Trophoblast cell (in vitro differentiated cells and primary cell): Measurements from ENCODE around the gene RUVBL2.

Source experiments
- DNase-seq, 2 donors: peaks; one replicate each; pipeline ENCODE4 v3.0.0-alpha.2; 2016
- H2AFZ ChIP-seq: 2 replicates; pipeline ENCODE4 v1.6.1; 2013; ENCODE audit warnings: low read length, moderate library complexity, mild to moderate bottlenecking; ENCODE audit not compliant: insufficient read depth, poor library complexity
- H2AK5ac ChIP-seq: 2 replicates; pipeline ENCODE4 v1.6.1; 2013; ENCODE audit warnings: mild to moderate bottlenecking, low read length
- H2BK120ac ChIP-seq: 2 replicates; pipeline ENCODE4 v1.6.1; 2013; ENCODE audit warnings: low read length, mild to moderate bottlenecking, moderate library complexity; ENCODE audit not compliant: insufficient read depth, poor library complexity
- H2BK12ac ChIP-seq: 2 replicates; pipeline ENCODE4 v1.6.1; 2013; ENCODE audit warnings: mild to moderate bottlenecking, low read length, moderate library complexity
- H2BK5ac ChIP-seq: 2 replicates; pipeline ENCODE4 v1.6.1; 2013; ENCODE audit warnings: low read length, low read depth, moderate library complexity, mild to moderate bottlenecking; ENCODE audit not compliant: poor library complexity
- H3K14ac ChIP-seq: 2 replicates; pipeline ENCODE4 v1.6.1; 2013; ENCODE audit warnings: mild to moderate bottlenecking, low read length
- H3K18ac ChIP-seq: 2 replicates; pipeline ENCODE4 v1.6.1; 2013; ENCODE audit warnings: mild to moderate bottlenecking, low read length
- H3K23ac ChIP-seq: 2 replicates; pipeline ENCODE4 v1.6.1; 2013; ENCODE audit warnings: low read length
- H3K27ac ChIP-seq: 2 replicates; pipeline ENCODE4 v1.5.1; 2013; ENCODE audit warnings: low read depth, mild to moderate bottlenecking, inconsistent platforms, low read length, moderate library complexity
- H3K27me3 ChIP-seq: 2 replicates; pipeline ENCODE4 v1.6.1; 2013; ENCODE audit warnings: inconsistent platforms, mild to moderate bottlenecking, low read length, moderate library complexity; ENCODE audit not compliant: insufficient read depth
- H3K36me3 ChIP-seq, 2 experiments: 1 replicate in 1 of 2; 2 replicates in 1 of 2; pipeline ENCODE4 v1.6.1; 2013; ENCODE audit warnings: low read length in 2 of 2, mild to moderate bottlenecking in 2 of 2, moderate library complexity in 1 of 2; ENCODE audit not compliant: insufficient read depth in 2 of 2, control insufficient read depth in 1 of 2
- H3K4ac ChIP-seq: 2 replicates; pipeline ENCODE4 v1.6.1; 2013; ENCODE audit warnings: low read depth, mild to moderate bottlenecking, low read length, moderate library complexity
- H3K4me1 ChIP-seq, 2 experiments: 1 replicate in 1 of 2; 2 replicates in 1 of 2; pipeline ENCODE4 v1.6.1; 2013; ENCODE audit warnings: low read length in 2 of 2, mild to moderate bottlenecking in 2 of 2, moderate library complexity in 1 of 2; ENCODE audit not compliant: insufficient read depth in 2 of 2, control insufficient read depth in 1 of 2
- H3K4me2 ChIP-seq: 2 replicates; pipeline ENCODE4 v1.6.1; 2013; ENCODE audit warnings: inconsistent platforms, mild to moderate bottlenecking, low read length, moderate library complexity
- H3K4me3 ChIP-seq: 2 replicates; pipeline ENCODE4 v1.5.1; 2013; ENCODE audit warnings: mild to moderate bottlenecking, low read depth, low read length, inconsistent platforms
- H3K79me1 ChIP-seq: one replicate; pipeline ENCODE4 v1.6.1; 2013; ENCODE audit warnings: low read length
- H3K79me2 ChIP-seq: 2 replicates; pipeline ENCODE4 v1.6.1; 2013; ENCODE audit warnings: low read length, mild to moderate bottlenecking; ENCODE audit not compliant: control insufficient read depth, insufficient read depth, poor library complexity
- H3K9ac ChIP-seq: 2 replicates; pipeline ENCODE4 v1.6.1; 2013; ENCODE audit warnings: mild to moderate bottlenecking, low read length
- H3K9me3 ChIP-seq: 2 replicates; pipeline ENCODE4 v1.6.1; 2013; ENCODE audit warnings: low read depth, mild to moderate bottlenecking, control low read depth, inconsistent platforms, low read length; ENCODE audit not compliant: insufficient read depth
- H4K12ac ChIP-seq: 2 replicates; pipeline ENCODE4 v1.6.1; 2013; ENCODE audit warnings: low read depth, mild to moderate bottlenecking, low read length, moderate library complexity
- H4K8ac ChIP-seq: 2 replicates; pipeline ENCODE4 v1.6.1; 2013; ENCODE audit warnings: low read depth, mild to moderate bottlenecking, low read length, moderate library complexity
- H4K91ac ChIP-seq: one replicate; pipeline ENCODE4 v1.6.1; 2013; ENCODE audit warnings: low read depth, mild to moderate bottlenecking, low read length, moderate library complexity
- WGBS: extraction: QIAGEN DNeasy Blood & Tissue Kit; methylation state at CpG from one replicate; pipeline ENCODE4 v1.1.7; 2013; ENCODE audit warnings: missing lambda C conversion rate; ENCODE audit not compliant: insufficient read length, insufficient coverage; ENCODE audit errors: extremely low coverage; 5-methylcytosine and 5-hydroxymethylcytosine counted together

Gene RUVBL2

GRCh38 chr19:48989701-48990291 is 3.9 kb upstream of the RUVBL2 start:
- H3K23ac ChIP-seq, result no peak overlapping the region
- H3K9me3 ChIP-seq, result no peaks in the 10 kb centered on the region
- H3K79me1 ChIP-seq, result peaks cover 17% of the 10 kb centered on the region
- no peak overlapping the region for H3K4me2 ChIP-seq
- no peak overlapping the region for H3K14ac ChIP-seq
- WGBS, result no CpG with 5 or more reads among the region's 17 CpGs
- peaks cover 42 to 47% of the 10 kb centered on the region in 2 experiments for H3K36me3 ChIP-seq
- peaks cover 18% of the 10 kb centered on the region for H3K79me2 ChIP-seq
- H3K27ac ChIP-seq, result peak overlapping the region; percentile 41
- H3K27me3 ChIP-seq, result no peaks in the 10 kb centered on the region
- H2AK5ac ChIP-seq, result no peak overlapping the region
- H2BK5ac ChIP-seq, result no peak overlapping the region
- H4K8ac ChIP-seq, result no peak overlapping the region
- H3K4ac ChIP-seq, result no peak overlapping the region
- no peak overlapping the region for H3K18ac ChIP-seq
- H2BK120ac ChIP-seq, result no peak overlapping the region
- H2AFZ ChIP-seq, result no peak overlapping the region
- H4K12ac ChIP-seq, result no peak overlapping the region
- H4K91ac ChIP-seq, result no peak overlapping the region
- DNase-seq, result peak; percentile 98 to 99
- H3K9ac ChIP-seq, result no peak overlapping the region
- no peak overlapping the region for H3K4me3 ChIP-seq
- H2BK12ac ChIP-seq, result peak overlapping the region; percentile 12
- peaks cover 21 to 28% of the 10 kb centered on the region in 2 experiments for H3K4me1 ChIP-seq

- Histone ChIP-seq H3K36me3 (peaks cover 37 to 41% of the 10 kb centered on the region in 2 experiments), H3K79me2 (peaks cover 18% of the 10 kb centered on the region), H4K8ac (no peak overlapping the region), H2BK120ac (no peak overlapping the region), H4K91ac (no peak overlapping the region), H2AK5ac (no peak overlapping the region), H3K27me3 (no peaks in the 10 kb centered on the region), H3K18ac (no peak overlapping the region), H3K4me3 (no peak overlapping the region), H2BK12ac (no peak overlapping the region), H3K79me1 (peaks cover 17% of the 10 kb centered on the region), H3K9me3 (no peaks in the 10 kb centered on the region), H3K23ac (no peak overlapping the region), H3K4me1 (peaks cover 21 to 28% of the 10 kb centered on the region in 2 experiments), H3K4ac (no peak overlapping the region), H3K14ac (no peak overlapping the region), H4K12ac (no peak overlapping the region), H3K4me2 (no peak overlapping the region), H3K27ac (no peak overlapping the region), H3K9ac (no peak overlapping the region), H2AFZ (no peak overlapping the region), H2BK5ac (no peak overlapping the region)
- peak; percentile 55 to 73 for DNase-seq
- no CpG with 5 or more reads among the region's 4 CpGs for WGBS
Measured at GRCh38 chr19:48990400-48990799, 3.3 kb upstream of the RUVBL2 start.

- Histone ChIP-seq H2AK5ac (peak overlapping the region; percentile 19), H3K4me3 (peak overlapping the region; percentile 33), H3K18ac (peak overlapping the region; percentile 42), H3K14ac (no peak overlapping the region), H3K27me3 (no peaks in the 10 kb centered on the region), H3K79me2 (peaks cover 18% of the 10 kb centered on the region), H3K23ac (no peak overlapping the region), H3K4me2 (no peak overlapping the region), H3K79me1 (peaks cover 17% of the 10 kb centered on the region), H3K9me3 (no peaks in the 10 kb centered on the region), H3K36me3 (peaks cover 30 to 34% of the 10 kb centered on the region in 2 experiments), H3K4me1 (peaks cover 21 to 28% of the 10 kb centered on the region in 2 experiments), H3K4ac (peak overlapping the region; percentile 93), H3K27ac (no peak overlapping the region), H4K12ac (peak overlapping the region; percentile 8), H2BK120ac (no peak overlapping the region), H2BK5ac (no peak overlapping the region), H3K9ac (no peak overlapping the region), H4K8ac (no peak overlapping the region), H4K91ac (no peak overlapping the region), H2AFZ (no peak overlapping the region), H2BK12ac (no peak overlapping the region)
- no CpG with 5 or more reads among the region's 22 CpGs for WGBS
- no peak for DNase-seq
Measured at GRCh38 chr19:48991011-48991609, 2.6 kb upstream of the RUVBL2 start.

GRCh38 chr19:48991873-48992580 is 1.7 kb upstream of the RUVBL2 start:
- Histone ChIP-seq H3K9ac (peak overlapping the region; percentile 91), H3K27me3 (no peaks in the 10 kb centered on the region), H2AFZ (peak overlapping the region; percentile 13), H3K4me1 (peaks cover 21 to 28% of the 10 kb centered on the region in 2 experiments), H3K79me1 (peaks cover 17% of the 10 kb centered on the region), H3K36me3 (peaks cover 23 to 27% of the 10 kb centered on the region in 2 experiments), H3K23ac (no peak overlapping the region), H3K79me2 (peaks cover 18% of the 10 kb centered on the region), H2BK12ac (no peak overlapping the region), H4K8ac (peak overlapping the region; percentile 58), H3K4me2 (peak overlapping the region; percentile 86), H3K27ac (peak overlapping the region; percentile 70), H3K4me3 (peak overlapping the region; percentile 91), H3K9me3 (no peaks in the 10 kb centered on the region), H2BK120ac (peak overlapping the region; percentile 69), H3K18ac (peak overlapping the region; percentile 81), H4K91ac (peak overlapping the region; percentile 70), H4K12ac (peak overlapping the region; percentile 66), H2BK5ac (peak overlapping the region; percentile 73), H3K4ac (peak overlapping the region; percentile 96), H3K14ac (peak overlapping the region; percentile 80), H2AK5ac (peak overlapping the region; percentile 32)
- WGBS, result no CpG with 5 or more reads among the region's 8 CpGs
- DNase-seq, result peak; percentile 86
